SKM-1 treated with dmso at 0.1 percent for 144 hours (cell line): ENCODE results near the gene RELL1.

Source experiments
- DNase-seq: peaks from one replicate; lab custom pipeline; 2025; ENCODE audit not compliant: unreplicated experiment; lab: John Stamatoyannopoulos, UW

RELL1 gene

GRCh38 chr4:37667197-37668100 lies 18.7 kb downstream of the RELL1 start:
- DNase-seq, result no peak

- DNase-seq, result peak; percentile 32
Observed at GRCh38 chr4:37666625-37667071, 19.5 kb downstream of the RELL1 start.

- DNase-seq, result no peak
Observed at GRCh38 chr4:37665333-37666320, 20.5 kb downstream of the RELL1 start.

GRCh38 chr4:37664696-37665095 lies 21.5 kb downstream of the RELL1 start:
- DNase-seq, result no peak

GRCh38 chr4:37663552-37663951 lies 22.6 kb downstream of the RELL1 start:
- no peak for DNase-seq

DNA sequence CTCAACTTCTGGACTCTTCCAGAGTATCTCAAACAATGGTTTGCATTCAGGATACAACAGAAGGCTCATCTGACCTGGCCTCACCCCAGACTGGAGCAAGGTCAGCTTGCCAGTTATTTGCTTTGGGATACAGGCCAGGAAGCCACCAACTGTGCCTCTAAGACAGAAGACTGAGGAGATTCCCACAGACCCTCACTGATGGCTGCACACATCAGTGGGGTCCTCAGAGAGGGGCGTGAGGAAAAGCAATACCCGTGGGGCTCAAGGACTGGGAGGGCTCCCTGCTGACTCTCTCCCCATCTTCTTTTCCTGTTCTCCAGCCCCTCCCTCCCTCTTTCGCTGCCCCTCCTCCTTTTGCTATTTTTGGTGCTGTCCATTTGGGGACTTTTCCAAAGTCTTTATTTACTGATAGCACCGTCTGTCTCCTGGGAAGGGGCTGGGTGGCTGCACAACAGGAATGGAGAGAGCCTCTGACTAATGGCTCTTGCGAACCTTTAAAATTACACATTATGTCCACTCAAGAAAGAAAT lies 23.2 kb downstream of the RELL1 start:
- no peak for DNase-seq

GRCh38 chr4:37662251-37662650 lies 23.9 kb downstream of the RELL1 start:
- DNase-seq, result no peak

- no peak for DNase-seq
Observed at GRCh38 chr4:37661772-37662171, 24.4 kb downstream of the RELL1 start.

DNA sequence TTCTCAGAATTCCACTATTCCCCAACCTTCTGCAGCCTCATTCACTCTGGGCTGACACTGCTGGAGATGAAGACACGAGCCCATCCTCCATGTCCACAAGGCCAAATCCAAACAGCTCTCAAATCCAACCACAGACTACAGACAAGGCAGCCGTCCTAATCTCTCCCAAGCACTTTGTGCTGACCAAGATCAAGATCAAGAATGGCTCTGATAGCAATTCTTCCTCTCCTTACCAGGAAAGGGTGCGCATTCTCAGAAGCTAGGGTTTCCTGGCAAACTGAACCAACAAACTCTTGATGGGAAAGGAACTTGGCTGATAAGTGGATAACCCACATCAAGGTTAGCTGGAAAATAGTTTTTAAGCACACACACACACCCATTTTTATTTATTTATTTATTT lies 26.5 kb downstream of the RELL1 start:
- no peak for DNase-seq

- no peak for DNase-seq
Observed at GRCh38 chr4:37656649-37657048, 29.5 kb downstream of the RELL1 start.

DNA sequence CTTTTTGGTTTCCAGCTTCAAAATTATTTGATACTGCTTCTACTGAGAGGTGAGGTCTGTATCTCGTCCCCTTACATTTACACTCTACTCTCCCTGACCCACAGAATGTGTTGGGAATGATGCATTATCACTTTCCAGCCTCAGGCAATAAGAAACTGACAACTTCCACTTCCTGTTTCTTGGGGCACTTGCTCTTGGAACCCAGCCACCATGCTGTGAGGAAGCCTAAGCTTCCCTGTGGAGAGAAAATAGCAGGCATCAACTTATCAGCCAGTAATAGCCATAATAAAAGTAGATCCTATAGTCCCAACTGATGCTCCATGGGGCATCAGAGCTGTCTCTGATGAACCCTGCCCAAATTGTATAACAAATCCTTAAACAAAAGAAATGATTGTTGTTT lies 32.6 kb downstream of the RELL1 start:
- no peak for DNase-seq

DNA sequence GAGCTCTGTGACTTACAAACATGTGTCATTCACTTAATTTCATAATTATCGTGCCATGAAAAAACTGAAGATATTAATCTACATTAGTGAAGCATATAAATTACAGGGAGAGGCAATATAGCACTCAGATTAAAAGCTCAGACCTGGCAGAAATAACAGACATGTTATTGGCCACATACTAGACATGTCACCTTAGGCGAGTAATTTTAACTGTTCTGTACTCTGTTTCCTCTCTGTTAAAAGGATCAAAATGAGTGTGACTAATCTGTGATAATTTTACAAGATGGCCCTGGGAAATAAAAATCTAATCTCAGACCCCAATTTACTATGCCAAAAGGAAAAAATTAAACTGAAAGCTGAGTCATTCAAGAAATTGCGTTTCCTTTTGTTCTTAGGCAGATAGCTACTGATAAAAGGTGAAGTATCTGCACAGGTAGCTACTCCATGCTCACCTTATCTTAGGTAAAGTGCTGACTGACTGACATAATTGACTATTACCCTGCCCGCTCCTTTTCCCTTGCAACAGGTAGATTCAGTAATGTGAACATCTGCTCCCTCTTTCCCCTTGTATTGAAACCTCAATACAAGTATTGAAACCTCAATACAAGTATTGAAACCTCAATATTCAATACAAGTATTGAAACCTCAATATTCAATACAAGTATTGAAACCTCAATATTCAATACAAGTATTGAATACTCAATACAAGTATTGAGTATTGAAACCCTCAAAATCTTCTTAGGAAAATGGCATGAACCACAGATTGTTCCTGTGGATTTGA lies 33.2 kb downstream of the RELL1 start:
- no peak for DNase-seq

DNA sequence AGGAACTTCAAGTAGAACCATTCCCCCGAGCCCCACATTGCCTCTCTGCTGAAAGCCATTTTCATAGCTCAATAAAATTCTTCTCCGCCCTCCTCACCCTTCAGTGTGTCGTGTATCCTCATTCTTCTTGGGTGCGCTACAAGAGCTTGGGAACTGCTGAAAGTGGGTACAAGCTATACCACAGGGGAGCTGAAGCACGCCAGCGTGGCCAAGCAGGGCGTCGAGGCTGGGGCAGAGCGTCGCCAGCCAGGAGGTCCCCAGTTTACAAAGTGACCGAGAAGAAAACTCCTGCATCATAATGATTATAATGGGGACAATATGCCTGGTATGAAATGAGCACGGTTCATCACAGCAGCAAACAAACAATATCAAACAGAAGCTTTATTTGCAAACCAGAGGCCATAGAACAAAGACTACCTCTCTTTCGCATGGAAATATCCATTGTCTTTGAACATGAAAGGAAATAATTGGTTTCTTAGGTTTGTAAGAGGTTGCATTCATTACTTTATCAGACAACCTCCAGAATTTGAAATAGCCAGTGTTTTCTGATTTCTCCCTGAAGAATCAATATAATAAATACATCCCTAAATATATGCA lies 34.3 kb downstream of the RELL1 start:
- DNase-seq, result no peak

DNA sequence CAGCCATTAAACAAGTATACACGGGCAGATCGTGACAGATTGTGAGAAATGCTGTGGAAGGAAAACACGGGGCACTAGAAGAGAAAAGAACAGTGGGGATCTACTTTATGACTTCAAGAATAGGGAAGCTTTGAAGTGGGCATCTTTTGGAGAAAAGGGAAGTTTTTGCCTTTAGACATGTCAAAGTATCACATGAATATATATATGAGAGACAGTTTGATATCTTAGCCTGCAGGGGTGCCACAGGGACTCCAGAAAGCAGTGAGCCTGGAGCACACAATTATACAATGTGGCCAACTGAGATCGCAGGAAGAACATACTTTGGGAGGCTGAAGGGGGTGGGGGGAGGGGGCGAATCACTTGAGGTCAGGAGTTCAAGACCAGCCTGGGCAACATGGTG lies 35.7 kb downstream of the RELL1 start:
- no peak for DNase-seq

GRCh38 chr4:37649268-37649667 lies 36.9 kb downstream of the RELL1 start:
- DNase-seq, result no peak

- no peak for DNase-seq
Observed at GRCh38 chr4:37648084-37648817, 37.9 kb downstream of the RELL1 start.

DNA sequence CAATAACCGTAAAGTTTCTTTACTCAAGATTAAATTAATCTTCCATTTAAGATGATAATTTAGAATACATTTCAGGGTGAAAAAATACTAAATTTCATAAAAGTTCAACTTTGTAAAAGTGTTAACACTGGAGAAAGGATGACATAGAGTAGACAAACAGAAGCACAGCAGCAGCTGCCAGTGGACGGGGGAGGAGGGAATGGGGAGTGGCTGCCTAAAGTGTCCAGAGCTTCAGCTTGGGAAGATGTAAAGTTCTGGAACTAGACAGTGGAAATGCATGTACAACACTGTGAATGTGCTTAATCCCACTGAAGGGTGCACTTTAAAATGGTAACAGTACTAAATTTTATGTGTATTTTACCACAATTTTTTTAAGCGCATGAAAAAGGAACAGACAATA lies 39.9 kb downstream of the RELL1 start:
- no peak for DNase-seq

- no peak for DNase-seq
Observed at GRCh38 chr4:37645736-37646135, 40.4 kb downstream of the RELL1 start.

- DNase-seq, result no peak
Observed at GRCh38 chr4:37644962-37645361, 41.2 kb downstream of the RELL1 start.
